ENCODE results near the gene AOC1. TPM values are rescaled to one million over a fixed set of nuclear protein-coding genes. Genes with fewer than 3 reads are reported as not detected.

Gene AOC1
- total and polyA plus RNA-seq, 8 donors = 0.34 to 1.2 (median 0.69) TPM

GRCh38 chr7:150826061-150826849 is 26.1 kb upstream of the AOC1 start:
- no peak for DNase-seq
- ATAC-seq = no peak
- Histone ChIP-seq H3K27ac (no peak overlapping the region), H3K27me3 (no peaks in the 10 kb centered on the region), H3K4me1 (no peaks in the 10 kb centered on the region), H3K36me3 (no peaks in the 10 kb centered on the region), H3K9me3 (no peaks in the 10 kb centered on the region), H3K4me3 (no peak overlapping the region)
- TF ChIP-seq CTCF (IDR thresholded peaks at IDR 0.05) = no peak
- intact Hi-C loops (cut with DNase I) = no loop called here

- ATAC-seq = no peak
Observed at GRCh38 chr7:150828384-150828783, 23.9 kb upstream of the AOC1 start.

GRCh38 chr7:150829426-150829825 is 22.9 kb upstream of the AOC1 start:
- no peak overlapping the region for H3K4me3 ChIP-seq
- no peaks in the 10 kb centered on the region for H3K9me3 ChIP-seq
- H3K36me3 ChIP-seq = no peaks in the 10 kb centered on the region
- no peaks in the 10 kb centered on the region for H3K4me1 ChIP-seq
- TF ChIP-seq CTCF (IDR thresholded peaks at IDR 0.05) = no peak
- DNase-seq (no peak), ATAC-seq (no peak)
- no peak overlapping the region for H3K27ac ChIP-seq
- intact Hi-C loops (cut with DNase I) = no loop called here
- H3K27me3 ChIP-seq = peaks cover 0 to 7% of the 10 kb centered on the region in 2 donors

More at GRCh38 chr7:150828384-150828783, 23.9 kb upstream of the AOC1 start:
- Histone ChIP-seq H3K27ac (no peak overlapping the region), H3K4me1 (no peaks in the 10 kb centered on the region), H3K27me3 (peaks cover 0 to 7% of the 10 kb centered on the region in 2 donors), H3K4me3 (no peak overlapping the region), H3K9me3 (no peaks in the 10 kb centered on the region), H3K36me3 (no peaks in the 10 kb centered on the region)
- no peak for TF ChIP-seq CTCF (IDR thresholded peaks at IDR 0.05)
- DNase-seq = no peak
- intact Hi-C loops (cut with DNase I) = no loop called here

DNA sequence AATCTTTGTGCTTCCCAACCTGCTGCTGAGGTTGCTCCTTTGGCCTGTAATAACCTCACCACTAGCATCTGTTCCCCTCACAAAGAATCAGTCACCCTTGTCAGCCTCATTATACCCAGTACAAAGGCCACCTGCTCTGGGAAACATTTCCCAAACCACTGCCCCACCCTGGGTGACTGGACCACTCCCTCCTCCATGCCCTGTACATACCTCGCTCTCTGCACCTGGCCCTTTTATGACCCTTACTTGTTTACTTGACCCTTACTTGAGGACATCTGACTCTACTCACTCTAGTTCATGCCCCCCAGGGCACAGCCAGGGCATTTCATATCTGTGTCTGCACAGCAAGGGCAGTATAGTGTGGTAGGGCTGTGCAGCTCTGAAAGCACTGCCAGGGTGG is 21.4 kb upstream of the AOC1 start:
- ATAC-seq (no peak), DNase-seq (no peak)
- H3K4me3 ChIP-seq = no peak overlapping the region
- H3K4me1 ChIP-seq = no peaks in the 10 kb centered on the region
- TF ChIP-seq CTCF (IDR thresholded peaks at IDR 0.05) = no peak
- H3K36me3 ChIP-seq = no peaks in the 10 kb centered on the region
- intact Hi-C loops (cut with DNase I) = no loop called here
- H3K27ac ChIP-seq = no peak overlapping the region
- H3K27me3 ChIP-seq = peaks cover 0 to 7% of the 10 kb centered on the region in 2 donors
- H3K9me3 ChIP-seq = no peaks in the 10 kb centered on the region

DNA sequence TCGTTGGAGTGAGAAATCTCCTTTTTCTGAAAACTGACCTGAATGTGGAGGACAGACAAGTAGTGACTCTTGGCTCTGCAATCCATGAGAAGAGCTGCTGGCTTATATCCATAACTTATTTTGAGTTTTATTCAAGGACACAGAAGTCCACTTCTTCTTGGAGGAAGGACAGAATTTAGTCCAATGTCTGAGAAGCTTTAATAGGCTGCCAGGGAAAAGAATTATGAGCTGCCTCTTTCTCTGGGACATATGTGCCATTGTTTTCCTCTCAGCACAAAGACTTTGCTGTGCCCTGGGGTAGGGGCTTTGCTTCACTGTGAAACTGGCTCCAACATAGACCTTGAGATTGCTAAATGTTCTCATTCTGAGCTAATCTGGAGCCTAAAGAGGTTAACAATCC is 20.5 kb upstream of the AOC1 start:
- H3K36me3 ChIP-seq = no peaks in the 10 kb centered on the region
- no peak overlapping the region for H3K4me3 ChIP-seq
- no peak for DNase-seq
- no peak overlapping the region for H3K27ac ChIP-seq
- H3K27me3 ChIP-seq = peaks cover 0 to 7% of the 10 kb centered on the region in 2 donors
- H3K9me3 ChIP-seq = no peaks in the 10 kb centered on the region
- intact Hi-C loops (cut with DNase I) = no loop called here
- H3K4me1 ChIP-seq = no peaks in the 10 kb centered on the region
- TF ChIP-seq CTCF (IDR thresholded peaks at IDR 0.05) = no peak
- ATAC-seq = no peak

All from left lung (tissue), 10 donors.